DMS53 (cell line): ENCODE results near the gene PODNL1.

Experiments
- DNase-seq: peaks from one replicate; lab custom pipeline; 2025; lab: John Stamatoyannopoulos, UW

PODNL1 gene

DNA sequence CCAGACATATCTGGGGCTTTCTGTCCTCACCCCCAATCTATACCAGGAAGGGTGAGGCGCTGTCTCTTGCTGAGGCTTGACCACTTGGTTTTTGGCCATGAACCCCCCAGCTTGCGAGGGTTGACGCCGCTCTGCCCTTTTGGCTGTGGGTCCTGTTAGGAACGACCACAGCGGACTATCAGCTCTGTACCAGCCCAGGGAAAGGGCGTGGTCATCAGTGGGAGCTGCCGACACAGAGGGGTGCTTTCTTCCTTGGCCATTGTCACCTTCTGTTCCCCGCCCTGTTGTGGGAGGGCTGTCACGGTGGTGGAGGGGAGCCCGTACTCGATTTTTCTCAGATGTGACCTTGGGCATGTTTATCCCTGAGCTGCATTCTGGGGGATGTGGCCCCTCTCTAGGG is 19.8 kb upstream of the PODNL1 start:
- no peak for DNase-seq

DNA sequence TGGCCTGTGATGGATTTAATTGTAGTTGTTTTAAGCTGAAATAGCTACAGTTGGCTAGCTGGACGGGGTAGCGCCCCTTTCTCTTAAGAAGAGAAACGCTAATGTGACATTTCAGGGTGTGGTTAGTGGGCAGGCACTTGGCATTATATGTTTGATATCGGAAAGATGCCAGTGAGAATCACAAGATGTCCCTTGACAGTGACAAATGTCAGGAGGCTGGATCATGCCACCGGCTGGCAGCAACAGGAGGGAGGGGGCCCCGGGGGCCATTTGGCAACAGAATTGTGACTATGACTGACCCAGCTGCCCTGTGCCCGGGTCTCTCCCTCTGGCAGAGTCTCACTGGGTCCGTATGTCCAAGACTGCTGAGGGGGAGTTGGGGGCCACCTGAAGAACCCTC is 18.8 kb upstream of the PODNL1 start:
- no peak for DNase-seq

DNA sequence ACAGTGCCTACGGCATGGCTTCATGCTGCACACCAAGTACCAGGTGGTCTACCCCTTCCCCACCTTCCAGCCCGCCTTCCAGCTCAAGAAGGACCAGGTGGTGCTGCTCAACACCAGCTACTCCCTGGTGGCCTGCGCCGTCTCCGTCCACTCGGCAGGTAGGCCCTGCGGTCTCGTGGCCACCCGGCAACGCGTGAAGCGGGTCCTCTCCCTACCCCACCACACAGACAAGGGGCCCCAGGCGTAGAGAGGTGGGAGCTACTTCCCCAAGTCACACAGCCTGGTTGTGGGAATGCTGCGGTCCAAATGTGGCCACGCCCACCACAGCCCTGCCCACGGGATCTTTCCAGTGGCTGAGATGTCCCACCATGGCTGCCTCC is 18.1 kb upstream of the PODNL1 start:
- no peak for DNase-seq

DNA sequence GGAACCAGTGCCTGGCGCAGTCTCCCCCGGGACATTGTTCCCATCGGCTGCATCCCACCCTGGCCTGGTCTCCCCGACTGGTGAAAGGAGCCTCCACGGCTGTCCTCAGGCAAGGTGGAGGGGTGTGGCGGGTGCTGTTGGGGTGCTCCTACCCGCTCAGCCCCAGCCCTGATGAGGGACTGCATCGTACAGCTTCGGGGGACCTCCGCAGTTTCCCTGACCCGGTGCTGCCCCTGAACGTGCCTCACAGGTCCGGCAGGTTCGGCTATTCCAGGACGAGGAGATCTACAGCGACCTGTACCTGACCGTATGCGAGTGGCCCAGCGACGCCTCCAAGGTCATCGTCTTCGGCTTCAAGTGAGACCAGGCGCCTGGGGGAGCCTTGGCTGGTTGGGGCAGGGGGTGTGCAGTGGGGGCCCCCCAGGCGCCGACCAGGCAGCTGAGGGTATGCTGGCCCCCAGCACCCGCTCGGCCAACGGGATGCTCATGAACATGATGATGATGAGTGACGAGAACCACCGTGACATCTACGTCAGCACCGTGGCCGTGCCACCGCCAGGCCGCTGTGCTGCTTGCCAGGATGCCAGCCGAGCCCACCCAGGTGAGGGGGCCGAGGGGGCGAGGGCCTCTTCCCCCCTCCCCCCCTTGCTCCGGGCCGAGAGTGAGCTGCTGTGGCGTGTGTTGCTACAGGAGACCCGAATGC is 17.6 kb upstream of the PODNL1 start:
- no peak for DNase-seq

DNA sequence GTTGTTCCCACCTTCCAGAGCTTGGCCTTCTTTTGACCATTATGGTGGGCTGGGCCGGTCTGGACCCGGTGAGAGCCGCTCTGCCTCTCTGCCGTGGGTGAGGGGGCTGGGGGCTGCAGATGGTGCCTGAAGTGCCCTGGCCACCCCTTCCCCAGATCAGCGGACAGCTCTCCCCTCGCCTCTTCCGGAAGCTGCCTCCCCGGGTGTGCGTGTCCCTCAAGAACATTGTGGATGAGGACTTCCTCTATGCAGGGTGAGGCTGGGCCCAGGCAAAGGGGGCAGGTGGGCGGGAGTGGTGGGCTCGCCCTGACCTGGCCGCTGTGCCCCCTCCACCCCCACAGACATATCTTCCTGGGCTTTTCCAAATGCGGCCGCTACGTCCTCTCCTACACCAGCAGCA is 16.0 kb upstream of the PODNL1 start:
- no peak for DNase-seq

DNA sequence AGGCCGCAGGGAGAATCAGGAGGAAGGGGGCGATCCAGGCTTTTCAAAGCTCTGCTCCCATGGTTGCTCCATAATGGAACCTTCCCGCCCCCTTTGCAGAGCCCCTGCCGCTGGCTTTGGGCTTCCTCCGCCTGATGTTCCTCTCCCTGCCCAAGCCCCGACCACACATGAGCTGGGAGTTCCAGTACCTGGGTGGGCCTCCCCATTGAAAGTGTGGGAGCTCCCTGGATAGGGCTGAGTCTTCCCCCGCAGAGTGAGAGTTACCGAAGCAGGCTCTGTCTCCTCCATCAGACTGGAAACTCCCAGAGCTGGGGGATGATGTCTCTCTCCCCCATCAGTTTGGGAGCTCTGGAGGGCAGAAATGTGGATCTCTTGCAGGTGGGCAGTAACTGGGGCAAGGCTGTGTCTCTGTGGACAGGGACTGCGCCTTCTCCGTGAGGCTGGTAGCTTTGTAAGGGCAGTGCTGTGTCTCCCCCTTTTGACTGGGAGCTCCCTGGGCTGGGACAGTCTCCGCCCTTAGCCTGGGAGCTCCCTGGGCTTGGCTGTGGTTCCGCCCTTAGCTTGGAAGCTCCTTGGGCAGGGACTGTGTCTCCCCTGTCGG is 14.8 kb upstream of the PODNL1 start:
- DNase-seq, result no peak

DNA sequence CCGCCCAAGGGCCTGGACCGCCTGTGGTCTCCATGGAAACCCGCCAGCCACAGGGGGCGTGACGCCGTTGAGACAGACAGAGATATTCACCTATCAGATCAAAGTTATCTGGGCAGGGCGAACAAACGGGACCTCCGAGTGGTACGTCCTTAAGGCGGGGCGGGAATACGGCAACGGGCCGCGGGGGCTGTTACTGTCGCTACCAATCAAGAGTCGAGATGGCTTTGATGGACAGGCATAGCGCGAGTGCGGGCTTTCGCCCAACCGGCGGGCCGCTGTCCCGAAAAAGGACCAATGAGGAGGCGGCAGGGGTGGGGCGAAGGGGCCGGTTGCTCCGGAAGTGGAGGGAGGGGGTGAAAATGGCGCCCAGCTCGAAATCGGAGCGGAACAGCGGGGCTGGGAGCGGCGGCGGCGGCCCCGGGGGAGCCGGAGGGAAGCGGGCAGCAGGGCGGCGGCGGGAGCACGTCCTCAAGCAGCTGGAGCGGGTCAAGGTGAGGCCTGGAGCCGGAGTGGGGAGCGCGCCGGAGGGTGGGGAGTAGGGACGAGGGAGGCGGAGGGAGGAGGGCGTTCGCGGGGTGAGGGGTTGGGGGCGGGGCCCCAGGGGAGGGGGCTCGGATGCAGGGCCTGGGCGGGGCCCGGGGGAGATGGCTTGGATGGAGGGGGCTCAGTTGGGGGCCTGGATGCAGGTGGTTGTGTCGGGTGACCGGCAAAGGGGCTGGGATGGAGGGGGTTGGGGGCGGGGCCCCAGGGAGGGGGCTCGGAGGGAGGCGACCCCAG is 14.1 kb upstream of the PODNL1 start, which contains the start of gene DCAF15:
Gene DCAF15 (plus strand): TSS at position 356 of the 777 bp plus-strand sequence. CDS start 4 bp downstream, at position 360.
- peak; percentile 99 for DNase-seq

DNA sequence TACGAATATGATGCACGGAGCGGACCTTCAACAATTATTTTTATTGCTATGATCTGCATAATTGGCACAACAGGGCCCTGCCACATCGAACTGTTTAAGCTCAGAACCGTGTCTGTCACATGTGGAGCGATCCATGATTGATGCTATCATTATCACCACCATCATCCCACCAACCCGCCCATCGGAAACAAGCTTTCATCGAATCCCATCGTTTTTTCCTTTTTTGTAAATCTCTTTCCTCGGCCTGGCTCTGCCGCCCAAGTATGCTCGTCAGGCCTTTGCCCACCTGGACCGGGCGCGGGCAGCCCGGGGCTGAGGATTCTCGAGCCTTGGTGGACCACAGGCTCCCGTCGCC is 13.6 kb upstream of the PODNL1 start:
- no peak for DNase-seq

DNA sequence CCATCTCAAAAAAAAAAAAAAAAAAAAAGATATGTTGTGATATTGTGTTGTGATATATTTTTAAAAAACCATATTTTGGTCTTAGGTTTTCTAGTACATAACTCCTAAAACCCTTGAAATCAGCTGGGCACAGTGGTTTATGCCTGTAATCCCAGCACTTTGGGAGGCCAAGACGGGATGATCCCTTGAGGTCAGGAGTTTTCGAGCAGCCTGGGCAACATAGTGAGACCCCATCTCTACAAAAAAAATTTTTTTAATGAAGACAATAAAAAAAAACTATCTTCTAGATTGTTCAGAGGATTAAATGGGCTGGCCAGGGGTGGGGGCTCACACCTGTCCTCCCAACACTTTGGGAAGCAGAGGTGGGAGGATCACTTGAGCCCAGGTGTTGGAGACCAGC is 12.8 kb upstream of the PODNL1 start:
- DNase-seq, result no peak

DNA sequence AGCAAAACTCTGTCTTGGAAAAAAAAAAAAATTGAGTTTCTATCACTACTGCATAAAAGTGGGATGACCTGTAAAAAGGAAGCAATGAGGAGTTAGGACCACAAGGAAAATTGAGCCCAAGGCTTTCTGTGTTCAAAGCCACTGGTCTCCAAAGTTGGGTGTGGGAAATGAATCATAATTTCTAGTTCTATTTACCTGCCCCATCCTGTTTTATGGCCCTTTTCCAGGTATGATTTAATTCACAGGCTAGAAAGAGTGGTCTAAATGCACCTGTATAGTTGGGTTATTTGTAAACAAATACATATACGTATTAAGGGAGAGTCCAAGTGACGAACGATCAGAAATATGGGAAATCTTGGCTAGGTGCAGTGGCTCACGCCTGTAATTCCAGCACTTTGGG is 8.2 kb upstream of the PODNL1 start:
- DNase-seq, result no peak

DNA sequence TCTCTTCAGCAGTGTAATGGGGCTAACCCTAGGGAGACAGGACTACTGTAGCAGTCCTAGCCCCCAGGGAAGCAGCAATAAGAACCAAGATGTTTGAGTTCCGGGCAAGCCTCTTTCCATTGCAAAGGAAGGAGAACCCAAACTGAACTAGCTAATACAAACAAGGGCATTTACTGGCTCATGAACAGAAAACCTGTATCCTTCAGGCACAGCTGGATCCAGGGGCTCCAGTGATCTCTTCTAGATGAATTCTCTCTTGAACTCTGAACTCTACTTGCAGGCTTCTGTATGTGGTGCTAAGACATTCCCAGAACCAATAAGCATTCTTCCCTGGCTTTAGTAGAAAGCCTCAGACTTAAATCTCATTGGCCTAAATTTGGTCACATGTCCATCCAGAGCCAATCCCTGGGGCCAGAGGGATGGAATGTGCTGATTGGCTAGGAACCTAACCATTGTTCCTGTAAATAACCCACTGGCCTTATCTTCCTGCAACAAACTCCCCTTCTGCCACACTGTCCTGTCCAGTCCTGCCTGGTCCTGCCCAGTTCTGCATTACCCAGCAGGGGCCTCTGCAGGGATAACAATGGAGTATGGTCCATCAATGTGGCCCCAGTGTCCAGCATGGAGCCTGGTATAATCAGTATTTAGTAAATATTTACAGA is 3.9 kb upstream of the PODNL1 start:
- no peak for DNase-seq

DNA sequence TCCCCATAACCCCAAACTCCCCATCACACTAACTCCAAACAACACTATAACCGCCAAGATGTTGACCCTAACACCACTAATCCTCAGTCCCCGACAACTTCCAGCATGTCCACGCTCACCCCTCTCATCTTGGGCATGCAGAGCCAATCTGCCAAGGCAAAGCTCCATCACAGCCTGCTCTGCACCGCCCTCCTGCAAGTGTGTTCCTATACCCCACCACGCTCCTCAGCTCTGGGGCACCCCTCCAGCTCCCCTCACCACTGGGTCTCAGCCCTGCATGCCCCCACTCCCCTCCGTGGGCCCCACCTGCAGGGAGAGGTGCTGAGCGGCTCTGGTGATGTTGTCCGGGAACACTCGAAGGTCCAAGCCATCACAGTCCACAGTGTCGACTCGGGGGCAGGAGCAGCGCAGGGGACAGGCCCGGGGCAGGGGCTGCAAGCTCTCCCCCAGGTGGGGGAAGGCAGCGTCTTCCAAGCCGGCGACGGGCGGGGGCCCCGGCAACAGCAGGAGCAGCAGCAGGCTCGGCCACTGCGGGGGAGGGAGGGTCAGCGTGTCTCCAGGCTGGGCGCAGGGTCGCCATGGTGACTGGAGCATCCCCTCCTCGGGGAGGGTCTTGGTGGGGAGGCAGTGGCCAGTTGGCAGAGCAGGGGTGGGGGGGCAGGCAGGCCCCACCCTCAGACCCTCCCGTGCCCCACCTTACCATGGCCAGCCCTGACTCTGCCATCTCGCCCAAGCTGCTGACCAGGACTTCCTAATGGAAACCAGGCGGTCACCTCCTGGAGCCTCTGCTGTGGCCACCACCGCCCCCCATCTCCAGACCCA is 527 bp downstream of the PODNL1 start:
- DNase-seq, result no peak

DNA sequence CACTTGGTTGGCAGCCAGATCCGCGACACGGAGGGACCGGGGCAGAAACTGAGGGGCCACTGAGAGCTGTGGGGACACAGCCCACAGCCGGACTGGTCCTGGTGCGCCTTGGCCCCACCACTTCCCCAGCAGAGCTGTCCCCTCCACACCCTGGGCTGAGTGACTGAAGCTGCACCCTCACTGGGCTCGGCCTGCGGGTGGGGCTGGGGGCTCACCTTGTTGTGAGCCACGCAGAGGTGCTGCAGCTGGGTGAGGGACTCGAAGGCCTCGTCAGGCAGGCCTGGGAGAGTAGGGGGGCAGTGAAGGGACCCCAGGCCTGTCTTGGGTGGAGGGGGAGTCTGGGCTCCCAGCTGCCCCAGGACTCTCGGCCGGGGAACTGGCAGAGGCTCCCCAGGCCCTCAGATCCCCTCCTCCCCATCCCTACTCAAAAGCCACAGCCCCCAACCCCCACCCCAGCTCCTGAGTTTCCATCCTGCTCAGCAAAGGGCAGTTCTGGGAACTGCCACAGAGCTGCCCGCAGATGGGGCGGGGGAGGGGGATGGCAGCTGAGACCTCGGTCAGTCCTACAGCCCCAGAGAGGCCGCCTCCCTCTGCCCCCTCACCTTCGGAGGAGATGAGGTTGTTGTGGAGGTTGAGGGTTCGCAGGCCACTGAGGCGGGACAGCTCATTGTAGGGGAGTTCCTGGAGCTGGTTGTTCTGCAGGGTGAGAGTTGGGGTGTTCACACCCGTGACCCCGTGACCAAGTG is 2.3 kb downstream of the PODNL1 start:
- peak; percentile 27 for DNase-seq

DNA sequence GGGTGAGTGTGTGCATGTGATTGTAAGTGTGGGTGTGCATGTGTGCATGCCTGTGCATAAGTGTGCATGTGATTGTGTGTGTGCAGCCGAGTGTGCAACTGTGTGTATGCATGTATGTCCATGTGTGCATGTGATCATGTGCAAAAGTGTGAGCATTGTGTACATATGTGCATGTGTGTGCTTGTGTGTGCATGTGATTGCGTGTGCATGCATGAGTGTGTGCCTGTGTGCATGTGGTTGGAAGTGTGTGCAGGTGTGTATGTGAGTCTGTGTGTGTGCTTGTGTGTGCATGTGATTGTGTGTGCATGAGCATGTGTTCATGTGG is 3.5 kb downstream of the PODNL1 start:
- DNase-seq, result no peak

DNA sequence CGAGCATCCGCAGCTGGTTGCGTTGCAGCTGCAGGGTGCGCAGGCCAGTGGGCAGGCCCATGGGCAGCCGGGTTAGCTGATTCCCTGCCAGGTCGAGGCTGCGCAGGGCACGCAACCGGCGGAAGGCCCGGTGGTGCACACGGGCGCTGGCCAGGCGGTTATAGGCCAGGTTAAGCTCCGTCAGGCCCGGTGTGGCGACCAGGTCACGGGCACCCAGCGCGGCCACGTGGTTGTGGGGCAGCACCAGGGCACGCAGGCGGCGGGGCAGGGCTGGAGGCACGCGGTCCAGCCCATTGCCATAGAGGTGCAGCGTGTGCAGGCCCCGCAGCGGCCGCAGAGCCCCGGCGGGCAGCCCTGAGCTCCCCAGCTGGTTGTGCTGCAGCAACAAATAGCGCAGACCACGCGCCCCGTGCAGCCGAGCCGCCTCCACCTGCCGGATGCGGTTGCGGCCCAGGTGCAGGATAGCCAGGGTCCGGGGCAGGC is 5.3 kb downstream of the PODNL1 start:
- DNase-seq, result peak; percentile 78

DNA sequence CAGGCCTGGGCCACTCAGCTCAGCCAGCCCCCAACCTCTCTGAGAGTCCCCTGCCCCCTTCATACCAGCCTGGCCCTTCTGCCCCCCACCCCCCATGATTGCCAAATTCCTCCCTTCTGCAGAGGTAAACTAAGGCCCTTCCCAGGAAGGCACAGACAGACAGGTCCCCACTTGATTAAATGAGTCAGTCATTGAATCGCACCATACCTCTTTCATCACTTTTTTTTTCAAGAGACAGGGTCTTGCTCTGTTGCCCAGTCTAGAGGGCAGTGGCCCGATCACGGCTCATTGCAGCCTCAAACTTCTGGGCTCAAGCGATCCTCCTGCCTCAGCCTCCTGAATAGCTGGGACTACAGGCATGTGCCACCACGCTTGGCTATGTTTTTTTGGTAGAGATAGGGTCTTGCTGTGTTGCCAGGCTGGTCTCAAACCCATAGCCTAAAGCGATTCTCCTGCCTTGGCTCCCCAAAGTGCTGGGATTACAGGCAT is 6.0 kb downstream of the PODNL1 start:
- DNase-seq, result no peak

DNA sequence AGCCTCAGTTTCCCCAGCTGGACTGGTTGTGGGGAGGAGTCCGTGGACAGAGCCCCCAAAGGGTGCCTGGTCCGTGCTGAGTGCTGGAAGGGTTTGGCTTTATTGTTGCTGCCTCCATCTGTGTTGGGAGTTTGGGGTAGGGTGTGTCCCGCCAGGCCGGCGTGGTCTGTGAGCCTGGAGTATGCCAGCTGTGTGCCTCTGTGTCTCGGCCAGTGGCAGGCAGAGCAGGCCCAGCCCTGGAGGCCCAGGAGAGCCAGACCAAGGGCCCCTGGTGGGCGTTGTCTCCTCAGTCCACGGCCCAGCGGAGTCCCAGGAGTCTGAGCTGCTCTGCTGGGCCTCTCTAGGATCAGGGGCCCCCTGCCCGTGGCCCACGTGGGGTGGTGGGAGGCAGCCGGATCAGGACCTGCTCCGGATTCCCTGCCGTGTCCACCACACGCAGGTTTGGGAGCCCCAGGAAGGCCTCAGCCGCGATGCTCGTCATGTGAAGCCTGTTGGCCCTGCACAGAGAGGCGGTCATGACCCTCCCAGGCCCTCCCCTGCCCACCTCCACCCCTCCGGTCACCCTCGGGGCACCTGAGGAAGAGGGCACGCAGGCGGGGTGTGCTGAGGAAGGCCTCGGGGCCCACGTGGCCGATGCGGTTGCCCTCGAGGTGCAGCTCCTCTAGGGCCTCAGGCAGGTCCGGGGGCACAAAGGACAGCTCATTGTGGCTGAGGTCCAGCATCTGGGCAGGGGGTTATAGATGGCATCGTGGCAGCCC is 6.6 kb downstream of the PODNL1 start:
- DNase-seq, result no peak

DNA sequence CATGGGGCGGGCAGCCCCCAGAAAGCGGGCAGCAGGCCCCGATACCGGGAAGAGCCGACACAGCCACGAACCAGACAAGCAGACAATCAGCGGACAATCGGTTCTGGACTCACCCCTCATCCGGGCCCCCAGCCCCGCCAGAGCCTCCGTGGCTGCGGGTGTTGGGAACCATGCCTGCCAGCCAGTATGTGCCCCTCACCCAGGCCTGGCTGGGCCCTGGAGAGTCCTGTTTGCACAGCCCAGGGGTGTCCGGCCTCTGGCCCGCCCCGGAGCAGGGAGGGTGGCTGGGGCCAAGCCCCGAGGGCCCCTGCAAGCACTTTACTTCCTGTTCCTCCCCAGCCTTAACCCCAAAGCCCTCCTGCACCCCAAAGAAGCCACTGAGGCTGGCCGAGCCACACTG is 7.8 kb downstream of the PODNL1 start:
- no peak for DNase-seq

DNA sequence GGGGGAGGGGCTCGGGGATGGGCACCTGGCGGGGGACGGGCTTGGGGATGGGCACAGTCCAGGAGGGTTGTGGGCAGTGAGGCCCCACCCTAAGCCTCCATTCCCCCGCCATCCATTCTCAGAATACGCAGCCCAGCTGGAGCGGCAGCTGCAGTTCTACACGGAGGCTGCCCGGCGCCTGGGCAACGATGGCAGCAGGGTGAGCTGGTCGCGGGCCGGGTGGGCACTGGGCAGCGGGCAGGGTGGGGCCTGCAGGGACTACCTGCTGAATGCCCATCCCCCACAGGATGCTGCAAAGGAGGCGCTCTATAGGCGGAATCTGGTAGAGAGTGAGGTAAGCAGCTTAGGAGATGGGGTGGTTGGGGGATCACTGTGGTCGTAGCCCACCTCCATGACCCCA is 8.3 kb downstream of the PODNL1 start:
- peak; percentile 14 for DNase-seq

DNA sequence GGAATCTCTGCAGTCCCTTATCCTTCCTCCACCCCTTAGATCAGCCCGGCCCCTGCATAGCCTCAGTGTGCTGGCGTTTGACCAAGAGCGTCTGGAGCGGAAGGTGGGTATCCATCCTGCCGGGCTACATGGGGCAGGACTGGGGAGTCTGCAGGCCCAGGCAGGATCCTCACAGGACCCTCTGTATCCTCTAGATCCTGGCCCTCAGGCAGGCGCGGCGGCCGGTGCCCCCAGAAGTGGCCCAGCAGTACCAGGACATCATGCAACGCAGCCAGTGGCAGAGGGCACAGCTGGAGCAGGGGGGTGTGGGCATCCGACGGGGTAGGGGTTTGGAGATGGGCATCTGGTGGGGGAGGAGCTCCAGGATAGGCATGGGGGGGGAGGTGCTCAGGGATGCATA is 8.9 kb downstream of the PODNL1 start:
- no peak for DNase-seq
